ENCODE results near the gene ULK1.
"Not testable (repeated sequence)": the region's sequence is repeated elsewhere in the genome, so short reads cannot be mapped to it uniquely, and the experiment has no call there.

ULK1 gene

GRCh38 chr12:131947482-131948027 is 53.1 kb downstream of the ULK1 start:
- DNase-seq, result no peak

DNA sequence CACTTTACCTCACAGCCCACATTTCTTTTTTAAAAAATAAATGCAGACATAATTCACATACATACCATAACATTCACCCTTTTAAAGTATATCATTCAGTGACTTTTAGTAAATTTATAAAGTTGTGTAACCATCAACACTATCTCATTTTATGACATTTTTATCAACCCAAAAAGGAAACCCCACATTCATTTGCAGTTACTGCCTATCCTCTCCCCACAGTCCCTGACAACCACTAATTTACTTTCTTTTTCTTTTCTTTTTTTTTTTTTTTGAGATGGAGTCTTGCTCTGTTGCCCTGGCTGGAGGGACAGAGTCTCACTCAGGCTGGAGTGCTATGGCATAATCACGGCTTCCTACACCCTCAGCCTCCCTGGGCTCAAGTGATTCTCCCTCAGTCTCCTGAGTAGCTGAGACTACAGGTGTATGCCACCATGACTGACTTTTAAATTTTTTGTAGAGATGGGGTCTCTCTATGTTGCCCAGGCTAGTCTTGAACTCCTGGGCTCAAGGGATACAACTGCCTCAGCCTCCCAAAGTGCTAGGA is 53.8 kb downstream of the ULK1 start:
- DNase-seq, result no peak

- not testable (repeated sequence) for DNase-seq
These were observed 54.5 kb downstream of the ULK1 start for GRCh38 chr12:131948713-131949430.

DNA sequence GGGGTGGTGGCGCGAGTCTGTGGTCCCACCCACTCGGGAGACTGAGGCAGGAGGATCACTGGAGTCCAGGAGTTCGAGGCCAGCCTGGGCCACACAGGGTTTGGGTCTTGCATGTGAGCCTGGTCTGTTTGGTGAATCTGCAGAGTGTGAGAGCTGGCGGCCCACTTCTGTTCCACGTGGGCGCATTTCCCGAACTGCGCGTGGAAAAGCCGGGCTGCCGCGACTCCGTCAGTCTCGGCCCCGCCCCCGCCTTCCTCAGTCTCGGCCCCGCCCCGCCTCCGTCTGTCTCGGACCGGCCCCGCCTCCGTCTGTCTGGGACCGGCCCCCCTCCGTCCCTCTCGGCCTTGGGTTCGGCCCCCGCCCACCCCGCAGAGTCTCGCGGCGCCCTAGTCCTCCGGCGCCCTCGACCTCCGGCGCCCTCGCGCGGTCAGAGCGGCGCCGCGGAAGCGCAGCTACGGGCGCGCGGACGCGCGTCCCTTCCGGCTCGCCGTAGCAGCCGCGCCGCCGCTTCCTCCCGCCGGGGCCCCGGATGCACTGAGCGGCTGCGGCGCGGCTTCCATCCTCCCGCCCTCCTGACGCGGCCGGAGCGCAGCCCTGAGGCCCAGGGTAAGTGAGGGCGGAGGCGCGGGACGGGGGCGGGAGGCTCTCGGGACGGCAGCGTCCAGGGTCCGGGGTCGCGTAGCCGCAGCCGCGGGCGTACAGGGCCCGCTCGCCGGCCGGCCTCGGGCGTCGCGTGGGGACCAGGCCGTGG is 55.2 kb downstream of the ULK1 start, which contains the start of gene EP400:
Gene EP400, plus strand, starts transcription at position 512 of the 751 bp plus-strand sequence. CDS start 10,678 bp downstream, outside the sequence.
- DNase-seq, result peak; percentile 53

DNA sequence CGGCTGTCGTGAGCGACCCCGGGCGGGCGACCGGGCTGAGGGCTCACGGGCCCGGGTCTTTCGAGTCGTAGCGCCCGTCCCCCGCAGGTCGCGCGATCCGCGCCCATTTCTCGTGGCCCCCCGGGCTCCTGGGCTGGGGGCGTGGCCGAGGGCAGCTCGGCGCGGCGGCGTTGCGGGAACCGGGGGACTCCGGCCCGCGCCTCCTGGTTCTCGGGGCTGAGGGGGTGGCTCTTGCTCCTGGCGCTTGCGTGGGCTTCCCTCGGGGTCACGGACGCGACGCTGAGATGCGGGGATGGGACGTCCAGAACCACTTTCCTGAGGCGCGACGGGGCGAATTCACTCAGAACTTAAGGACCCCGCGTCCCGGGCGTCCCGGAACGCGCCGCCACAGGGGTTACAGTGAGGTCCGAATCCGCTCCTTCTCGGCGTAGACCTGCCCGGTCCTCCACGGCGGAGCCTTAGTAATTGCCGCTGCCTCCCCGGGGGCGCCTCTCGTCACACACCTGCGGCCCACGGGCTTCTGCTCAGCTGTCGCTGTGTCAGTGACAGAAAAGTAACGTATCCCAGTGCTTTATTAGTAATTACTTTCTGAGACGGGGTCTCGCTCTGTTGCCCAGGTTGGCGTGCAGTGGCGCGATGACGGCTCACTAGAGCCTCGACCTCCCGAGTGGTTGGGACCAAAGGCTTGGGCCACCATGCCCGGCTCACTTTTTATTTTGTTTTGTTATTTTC is 55.9 kb downstream of the ULK1 start:
- no peak for DNase-seq

DNA sequence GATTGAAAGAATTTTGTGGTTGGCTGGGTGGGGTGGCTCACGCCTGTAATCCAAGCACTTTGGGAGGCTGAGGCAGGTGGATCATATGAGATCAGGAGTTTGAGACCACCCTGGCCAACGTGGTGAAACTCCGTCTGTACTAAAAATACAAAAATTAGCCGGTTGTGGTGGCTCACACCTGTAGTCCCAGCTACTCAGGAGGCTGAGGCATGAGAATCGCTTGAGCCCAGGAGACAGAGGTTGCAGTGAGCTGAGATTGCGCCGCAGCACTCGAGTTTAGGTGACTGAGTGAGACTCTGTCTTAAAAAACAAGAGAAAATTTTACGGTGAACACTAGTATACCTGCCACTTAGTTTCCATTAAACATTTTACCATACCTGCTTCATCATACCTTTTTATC is 59.4 kb downstream of the ULK1 start:
- DNase-seq, result not testable (repeated sequence)

DNA sequence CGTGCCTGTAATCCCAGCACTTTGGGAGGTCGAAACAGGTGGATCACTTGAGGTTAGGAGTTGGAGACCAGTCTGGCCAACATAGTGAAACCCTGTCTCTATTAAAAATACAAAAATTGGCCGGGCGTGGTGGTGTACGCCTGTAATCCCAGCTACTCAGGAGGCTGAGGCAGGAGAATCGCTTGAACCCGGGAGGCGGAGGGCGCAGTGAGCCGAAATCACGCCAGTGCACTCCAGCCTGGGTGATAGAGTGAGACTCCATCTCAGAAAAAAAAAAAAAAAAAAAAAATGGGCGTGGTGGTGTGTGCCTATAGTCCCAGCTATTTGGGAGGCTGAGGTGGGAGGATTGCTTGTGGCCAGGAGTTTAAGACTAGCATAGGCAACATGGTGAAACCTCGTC is 60.0 kb downstream of the ULK1 start:
- DNase-seq, result not testable (repeated sequence)

- DNase-seq, result no peak
These were observed 64.7 kb downstream of the ULK1 start for GRCh38 chr12:131959116-131959515.

DNA sequence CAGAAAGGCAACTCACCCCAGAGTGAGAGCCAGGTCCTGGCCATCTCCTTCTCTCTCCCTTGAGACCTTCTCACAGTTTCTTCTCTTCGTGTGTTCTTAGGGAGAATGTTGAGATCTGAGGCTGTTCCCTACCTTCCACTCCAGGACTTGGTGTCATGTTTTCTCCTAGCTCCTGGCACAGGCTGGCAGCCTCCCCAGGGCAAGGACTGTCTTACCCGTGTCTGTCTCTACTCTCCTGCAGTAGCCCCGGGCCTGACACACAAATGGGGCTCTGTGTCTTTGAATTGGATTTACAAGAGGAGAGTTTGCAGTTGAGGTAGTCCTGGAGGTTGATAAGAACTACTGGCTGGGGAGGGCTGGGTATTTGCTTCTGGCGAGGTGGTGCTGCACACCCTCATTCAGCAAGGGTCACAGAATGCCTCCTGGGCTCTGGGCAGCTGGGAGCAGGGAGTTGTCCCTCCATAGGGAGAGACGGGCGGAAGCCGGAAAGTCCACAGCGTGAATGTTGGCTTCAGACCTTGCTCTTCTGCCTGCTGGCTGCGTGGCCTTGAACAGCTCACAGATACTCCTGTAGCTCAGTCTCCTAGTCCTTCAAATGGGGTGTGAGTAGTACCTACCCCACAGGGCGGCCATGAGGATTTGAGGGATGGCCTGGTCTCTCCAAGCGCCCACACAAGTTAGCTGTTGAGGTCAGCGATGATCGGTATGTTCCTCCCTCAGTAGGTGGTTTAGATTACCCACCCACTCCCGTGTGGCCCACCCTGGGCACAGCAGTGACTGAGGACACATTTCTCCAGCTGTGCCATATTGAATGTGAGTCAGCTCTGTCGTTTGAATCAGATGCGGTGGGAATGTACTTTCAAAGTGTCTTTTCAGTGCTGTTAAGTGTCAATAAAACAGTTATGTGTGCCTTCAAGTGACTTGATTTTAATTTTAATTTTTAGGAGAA is 65.5 kb downstream of the ULK1 start:
- DNase-seq, result no peak

- not testable (repeated sequence) for DNase-seq
These were observed 66.3 kb downstream of the ULK1 start for GRCh38 chr12:131960590-131961325.

- not testable (repeated sequence) for DNase-seq
These were observed 66.9 kb downstream of the ULK1 start for GRCh38 chr12:131961328-131961727.

DNA sequence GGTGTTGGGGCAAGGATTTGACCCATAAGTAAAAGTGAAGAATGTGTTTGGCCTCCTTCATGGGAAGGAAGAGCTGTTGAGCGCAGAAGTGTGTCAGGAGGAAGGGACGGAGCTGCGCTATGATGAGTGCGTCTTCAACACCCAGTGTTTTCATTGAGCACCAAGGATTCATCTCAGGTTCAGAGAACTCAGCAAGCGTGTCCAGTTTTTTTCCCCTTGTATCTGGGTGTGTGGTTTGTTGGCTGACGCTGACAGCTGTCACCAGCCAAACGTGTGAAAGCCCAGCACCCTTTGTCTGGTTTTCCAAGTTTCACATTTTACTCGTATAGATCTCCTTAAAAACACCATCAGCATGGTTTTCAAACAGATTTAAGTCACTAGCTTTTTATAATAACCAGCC is 67.6 kb downstream of the ULK1 start:
- no peak for DNase-seq

DNA sequence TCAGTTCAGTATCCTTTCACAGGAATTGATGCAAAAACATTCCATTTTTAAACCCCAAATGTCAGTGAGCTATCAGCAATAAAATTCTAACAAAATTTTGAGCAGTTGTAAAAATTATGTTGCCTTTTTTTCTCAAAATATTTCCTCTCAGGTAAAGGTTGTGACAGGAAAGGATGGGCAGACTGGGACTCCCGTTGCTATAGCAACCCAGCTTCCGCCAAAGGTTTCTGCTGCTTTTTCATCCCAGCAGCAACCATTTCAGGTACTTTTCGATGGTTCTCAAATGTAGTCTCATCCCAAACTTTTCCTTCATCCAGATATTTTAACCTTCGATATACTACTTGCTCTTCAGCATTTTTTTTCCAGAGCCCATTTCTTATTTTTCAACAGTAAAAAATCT is 69.0 kb downstream of the ULK1 start:
- no peak for DNase-seq

DNA sequence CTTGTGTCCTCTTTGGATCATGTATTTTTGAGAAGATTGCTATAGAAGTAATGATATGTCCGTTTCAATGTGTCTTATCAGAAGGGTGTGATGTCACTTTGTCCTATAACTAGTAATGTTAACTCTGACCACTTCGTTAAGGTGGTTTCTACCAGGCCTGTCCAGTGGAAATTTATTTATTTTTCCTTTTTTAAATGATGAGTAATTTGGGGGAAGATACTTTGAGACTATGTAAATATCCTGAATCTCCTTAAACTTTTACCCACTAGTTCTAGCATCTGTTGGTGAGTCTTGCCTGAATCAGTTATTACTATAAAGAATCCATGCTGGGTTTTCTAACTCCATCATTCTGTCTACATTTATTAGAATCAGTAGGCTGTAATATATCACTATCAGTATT is 70.7 kb downstream of the ULK1 start:
- no peak for DNase-seq

GRCh38 chr12:131971226-131971625 is 76.8 kb downstream of the ULK1 start:
- no peak for DNase-seq

Measured in SIG-M5 (cell line).